ENCODE data around the gene POU2AF2. TPM values are rescaled to one million over a fixed set of nuclear protein-coding genes. Genes with fewer than 3 reads are reported as not detected.

Gene POU2AF2
- polyA plus RNA-seq, 1 donor from 2014 or later = not detected

DNA sequence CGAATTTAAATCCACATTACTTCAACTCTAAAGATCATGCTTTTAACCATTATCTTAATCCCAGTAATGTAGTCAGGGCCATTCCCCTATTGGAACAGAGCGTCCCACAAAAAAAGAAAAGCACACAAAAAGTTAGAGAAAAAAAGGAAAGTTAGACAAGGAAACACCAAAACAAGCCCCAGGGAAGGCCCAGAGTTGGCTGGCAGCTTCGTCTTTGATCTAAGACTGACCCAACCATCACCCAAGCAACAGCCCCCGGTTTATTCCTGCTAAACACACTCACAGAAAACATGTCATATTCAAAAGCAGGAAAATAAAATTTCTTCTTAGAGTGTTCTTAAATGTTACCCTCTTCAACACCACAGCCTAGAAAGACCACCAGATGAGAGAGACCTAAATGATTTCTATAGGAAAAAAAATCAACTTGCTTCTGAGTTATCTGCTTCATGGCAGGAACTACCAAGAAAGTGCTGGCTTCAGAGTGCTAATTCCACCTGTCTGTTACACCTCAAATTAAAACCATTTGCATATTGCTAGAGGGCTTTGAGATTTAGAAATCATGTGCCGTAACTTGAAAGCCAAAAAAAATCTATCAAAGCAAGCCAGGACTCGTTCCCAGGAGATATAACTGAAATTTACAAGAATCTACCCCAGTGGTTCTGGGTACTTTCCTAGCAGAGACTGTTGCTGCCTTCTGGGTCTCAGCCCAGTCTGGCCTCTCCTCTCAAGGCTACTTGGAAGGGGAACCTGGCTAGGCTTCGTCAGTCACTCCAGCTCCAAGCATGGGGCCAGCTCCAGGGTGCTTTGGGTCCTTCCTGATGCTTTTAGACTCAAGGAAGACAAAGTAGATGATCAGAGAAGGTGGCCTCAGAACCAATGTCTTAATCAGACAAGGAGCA lies 84.0 kb downstream of the POU2AF2 start:
- Histone ChIP-seq H3K9ac (ENCODE audit: low read length) (no peak overlapping the region), H3K36me3 (ENCODE audit: insufficient read depth, low read length) (no peaks in the 10 kb centered on the region), H3K9me2 (ENCODE audit: insufficient read depth, low read length) (no peaks in the 10 kb centered on the region), H3K27ac (ENCODE audit: low read length) (no peak overlapping the region), H3K79me2 (replicated peaks; ENCODE audit: insufficient read depth, low read length) (no peaks in the 10 kb centered on the region), H3K9me3 (ENCODE audit: low read length) (no peaks in the 10 kb centered on the region), H4K20me1 (ENCODE audit: insufficient read depth) (no peaks in the 10 kb centered on the region), H2AFZ (ENCODE audit: low read depth, low read length) (no peak overlapping the region), H3K27me3 (ENCODE audit: insufficient read depth, low read depth, low read length) (no peaks in the 10 kb centered on the region), H3K4me3 (ENCODE audit: low read length) (no peak overlapping the region), H3F3A (ENCODE audit: insufficient read depth, low read length, poor library complexity, severe bottlenecking) (no peaks in the 10 kb centered on the region), H3K4me2 (ENCODE audit: low read length) (no peak overlapping the region)
- TF ChIP-seq RAD21 (conservative IDR thresholded peaks at IDR 0.05) (no peak), TAF1 (IDR thresholded peaks at IDR 0.05; ENCODE audit: low read depth) (no peak), EZH2 (IDR thresholded peaks at IDR 0.05; ENCODE audit: borderline replicate concordance, insufficient read depth, low read length, poor library complexity, severe bottlenecking) (no peak), POLR2AphosphoS5 (IDR thresholded peaks at IDR 0.05) (no peak), EP300 (conservative IDR thresholded peaks at IDR 0.05; ENCODE audit: poor library complexity, severe bottlenecking) (no peak), MXI1 (conservative IDR thresholded peaks at IDR 0.05; ENCODE audit: poor library complexity, severe bottlenecking) (no peak), SMC3 (conservative IDR thresholded peaks at IDR 0.05; ENCODE audit: poor library complexity) (no peak)
- TF ChIP-seq, protein P1, sequence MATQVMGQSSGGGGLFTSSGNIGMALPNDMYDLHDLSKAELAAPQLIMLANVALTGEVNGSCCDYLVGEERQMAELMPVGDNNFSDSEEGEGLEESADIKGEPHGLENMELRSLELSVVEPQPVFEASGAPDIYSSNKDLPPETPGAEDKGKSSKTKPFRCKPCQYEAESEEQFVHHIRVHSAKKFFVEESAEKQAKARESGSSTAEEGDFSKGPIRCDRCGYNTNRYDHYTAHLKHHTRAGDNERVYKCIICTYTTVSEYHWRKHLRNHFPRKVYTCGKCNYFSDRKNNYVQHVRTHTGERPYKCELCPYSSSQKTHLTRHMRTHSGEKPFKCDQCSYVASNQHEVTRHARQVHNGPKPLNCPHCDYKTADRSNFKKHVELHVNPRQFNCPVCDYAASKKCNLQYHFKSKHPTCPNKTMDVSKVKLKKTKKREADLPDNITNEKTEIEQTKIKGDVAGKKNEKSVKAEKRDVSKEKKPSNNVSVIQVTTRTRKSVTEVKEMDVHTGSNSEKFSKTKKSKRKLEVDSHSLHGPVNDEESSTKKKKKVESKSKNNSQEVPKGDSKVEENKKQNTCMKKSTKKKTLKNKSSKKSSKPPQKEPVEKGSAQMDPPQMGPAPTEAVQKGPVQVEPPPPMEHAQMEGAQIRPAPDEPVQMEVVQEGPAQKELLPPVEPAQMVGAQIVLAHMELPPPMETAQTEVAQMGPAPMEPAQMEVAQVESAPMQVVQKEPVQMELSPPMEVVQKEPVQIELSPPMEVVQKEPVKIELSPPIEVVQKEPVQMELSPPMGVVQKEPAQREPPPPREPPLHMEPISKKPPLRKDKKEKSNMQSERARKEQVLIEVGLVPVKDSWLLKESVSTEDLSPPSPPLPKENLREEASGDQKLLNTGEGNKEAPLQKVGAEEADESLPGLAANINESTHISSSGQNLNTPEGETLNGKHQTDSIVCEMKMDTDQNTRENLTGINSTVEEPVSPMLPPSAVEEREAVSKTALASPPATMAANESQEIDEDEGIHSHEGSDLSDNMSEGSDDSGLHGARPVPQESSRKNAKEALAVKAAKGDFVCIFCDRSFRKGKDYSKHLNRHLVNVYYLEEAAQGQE (IDR thresholded peaks at IDR 0.05; ENCODE audit: borderline replicate concordance) = no peak
- TF ChIP-seq, protein P2, sequence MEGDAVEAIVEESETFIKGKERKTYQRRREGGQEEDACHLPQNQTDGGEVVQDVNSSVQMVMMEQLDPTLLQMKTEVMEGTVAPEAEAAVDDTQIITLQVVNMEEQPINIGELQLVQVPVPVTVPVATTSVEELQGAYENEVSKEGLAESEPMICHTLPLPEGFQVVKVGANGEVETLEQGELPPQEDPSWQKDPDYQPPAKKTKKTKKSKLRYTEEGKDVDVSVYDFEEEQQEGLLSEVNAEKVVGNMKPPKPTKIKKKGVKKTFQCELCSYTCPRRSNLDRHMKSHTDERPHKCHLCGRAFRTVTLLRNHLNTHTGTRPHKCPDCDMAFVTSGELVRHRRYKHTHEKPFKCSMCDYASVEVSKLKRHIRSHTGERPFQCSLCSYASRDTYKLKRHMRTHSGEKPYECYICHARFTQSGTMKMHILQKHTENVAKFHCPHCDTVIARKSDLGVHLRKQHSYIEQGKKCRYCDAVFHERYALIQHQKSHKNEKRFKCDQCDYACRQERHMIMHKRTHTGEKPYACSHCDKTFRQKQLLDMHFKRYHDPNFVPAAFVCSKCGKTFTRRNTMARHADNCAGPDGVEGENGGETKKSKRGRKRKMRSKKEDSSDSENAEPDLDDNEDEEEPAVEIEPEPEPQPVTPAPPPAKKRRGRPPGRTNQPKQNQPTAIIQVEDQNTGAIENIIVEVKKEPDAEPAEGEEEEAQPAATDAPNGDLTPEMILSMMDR (IDR thresholded peaks at IDR 0.05; ENCODE audit: poor library complexity, severe bottlenecking) = no peak

DNA sequence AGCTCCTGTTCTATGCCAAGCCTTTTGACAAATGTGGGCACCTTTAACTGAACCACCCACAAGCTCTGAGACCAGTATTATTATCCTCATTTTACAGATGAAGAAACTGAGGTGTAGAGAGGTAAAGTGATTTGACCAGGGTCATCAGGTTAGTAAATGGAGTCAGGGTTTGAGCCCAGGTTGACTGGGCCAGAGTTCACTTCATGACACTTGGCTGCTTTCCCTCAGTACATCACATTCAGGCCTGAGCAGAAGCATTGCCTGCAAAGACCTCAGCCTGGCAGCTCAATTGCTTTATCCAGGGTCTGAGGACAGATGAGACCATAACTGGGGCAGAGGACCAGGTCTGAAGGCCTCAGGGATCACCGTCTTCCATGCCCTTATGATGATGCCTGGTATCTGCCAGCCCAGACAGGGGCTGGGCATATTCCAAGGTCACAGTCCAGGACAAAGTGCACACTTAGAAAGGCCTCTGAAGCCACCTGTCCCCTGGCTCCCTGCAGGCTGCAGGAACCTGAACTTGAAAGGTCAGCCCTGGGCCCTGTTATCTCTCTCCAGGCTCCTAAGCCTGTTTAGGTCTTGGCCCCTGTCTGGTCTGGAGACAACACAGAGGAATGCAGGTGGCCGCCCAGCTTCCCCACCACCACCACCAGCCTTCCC lies 84.8 kb downstream of the POU2AF2 start:
- Histone ChIP-seq H4K20me1 (ENCODE audit: insufficient read depth) (no peaks in the 10 kb centered on the region), H3K27ac (ENCODE audit: low read length) (no peak overlapping the region), H3K79me2 (replicated peaks; ENCODE audit: insufficient read depth, low read length) (no peaks in the 10 kb centered on the region), H3K36me3 (ENCODE audit: insufficient read depth, low read length) (no peaks in the 10 kb centered on the region), H3K4me3 (ENCODE audit: low read length) (no peak overlapping the region), H3K4me2 (ENCODE audit: low read length) (no peak overlapping the region), H3K9ac (ENCODE audit: low read length) (no peak overlapping the region), H3K27me3 (ENCODE audit: insufficient read depth, low read depth, low read length) (no peaks in the 10 kb centered on the region), H3F3A (ENCODE audit: insufficient read depth, low read length, poor library complexity, severe bottlenecking) (no peaks in the 10 kb centered on the region), H3K9me2 (ENCODE audit: insufficient read depth, low read length) (no peaks in the 10 kb centered on the region), H3K9me3 (ENCODE audit: low read length) (no peaks in the 10 kb centered on the region), H2AFZ (ENCODE audit: low read depth, low read length) (no peak overlapping the region)
- no peak for TF ChIP-seq SMC3 (conservative IDR thresholded peaks at IDR 0.05; ENCODE audit: poor library complexity)
- no peak for TF ChIP-seq MXI1 (conservative IDR thresholded peaks at IDR 0.05; ENCODE audit: poor library complexity, severe bottlenecking)
- TF ChIP-seq, protein P1 (IDR thresholded peaks at IDR 0.05; ENCODE audit: borderline replicate concordance) = no peak
- TF ChIP-seq EZH2 (IDR thresholded peaks at IDR 0.05; ENCODE audit: borderline replicate concordance, insufficient read depth, low read length, poor library complexity, severe bottlenecking) = no peak
- TF ChIP-seq POLR2AphosphoS5 (IDR thresholded peaks at IDR 0.05) = no peak
- TF ChIP-seq, protein P2 (IDR thresholded peaks at IDR 0.05; ENCODE audit: poor library complexity, severe bottlenecking) = no peak
- TF ChIP-seq TAF1 (IDR thresholded peaks at IDR 0.05; ENCODE audit: low read depth) = no peak
- TF ChIP-seq EP300 (conservative IDR thresholded peaks at IDR 0.05; ENCODE audit: poor library complexity, severe bottlenecking) = no peak
